H54 (cell line): Measurements from ENCODE around the gene CENPC.

Experiments used
- DNase-seq: peaks from one replicate; pipeline ENCODE4 v3.0.0; 2011; ENCODE audit warnings: low spot score, mixed read lengths; ENCODE audit not compliant: insufficient read length
- FAIRE-seq: peaks from 3 replicates; lab custom pipeline; 2011; peaks lifted over from hg19 to GRCh38; lab: Jason Lieb, UNC
- POLR2A ChIP-seq: IDR thresholded peaks from 2 replicates; pipeline ENCODE4 v1.6.1; 2011; ENCODE audit warnings: low read depth, mild to moderate bottlenecking, low read length

CENPC gene

DNA sequence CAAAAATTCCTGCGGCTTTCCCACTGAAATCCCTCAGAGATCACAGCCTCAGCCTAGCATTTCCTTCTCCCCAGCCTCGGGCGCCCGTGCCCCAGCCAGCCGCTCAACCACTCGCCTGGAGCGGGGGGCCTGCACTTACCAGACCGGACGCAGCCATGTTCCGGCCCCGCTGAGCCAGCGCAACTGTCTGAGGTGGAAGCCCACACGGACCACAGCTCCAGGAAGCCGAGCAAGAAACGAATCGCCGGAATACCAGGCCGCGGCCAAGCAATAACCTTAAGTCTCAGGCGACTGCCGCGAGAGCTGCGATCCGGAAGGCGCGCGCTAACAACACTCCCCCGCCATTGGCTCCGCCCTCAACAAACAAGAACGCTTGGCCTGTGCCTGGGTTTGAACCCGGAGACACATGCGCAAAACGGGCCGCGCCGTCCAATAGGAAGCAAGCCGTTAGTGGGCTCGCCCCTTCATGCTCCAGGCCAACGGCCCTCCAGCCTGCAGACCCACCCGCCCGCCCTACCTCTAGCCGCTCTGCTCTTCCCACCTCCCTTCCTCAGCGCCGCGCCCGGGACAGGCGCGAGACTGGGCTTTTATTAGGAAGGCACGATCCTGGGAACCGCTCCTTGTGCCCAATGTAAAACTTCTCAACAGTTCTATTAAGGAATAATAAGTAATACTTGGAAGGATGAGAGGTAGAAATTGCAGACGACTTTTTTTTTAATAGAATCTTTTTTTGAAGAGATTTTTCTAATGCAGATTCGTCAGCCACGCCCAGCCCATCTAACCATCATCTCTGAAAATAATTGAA is at the start of gene CENPC:
Gene CENPC, minus strand, starts transcription at position 305 of the 805 bp plus-strand sequence. Its CDS starts 148 bp downstream, at position 157.
- FAIRE-seq (no peak), DNase-seq (peak; percentile 61)
- peak; percentile 93 for TF ChIP-seq POLR2A

DNA sequence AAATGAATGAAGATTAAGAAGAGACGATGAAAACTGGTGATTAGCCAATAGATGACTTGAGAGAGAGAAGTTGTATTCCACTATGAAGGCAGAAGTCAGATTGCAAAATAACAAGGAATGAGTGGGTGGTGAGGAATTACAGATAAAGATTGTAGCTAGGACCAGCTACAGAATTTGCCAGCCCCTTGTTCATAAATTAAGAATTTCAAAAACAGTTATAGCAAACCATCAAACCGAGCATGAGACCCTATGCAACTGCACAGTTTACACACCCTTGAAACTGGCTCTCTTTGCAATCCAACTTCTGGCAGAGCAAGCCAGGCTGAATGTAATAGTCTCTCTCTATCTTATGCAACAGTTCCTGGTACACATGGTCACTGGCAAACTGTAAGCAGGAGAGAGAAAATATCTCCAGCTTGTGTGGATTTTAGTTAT is 48.5 kb upstream of the CENPC start:
- TF ChIP-seq POLR2A = no peak
- FAIRE-seq (no peak), DNase-seq (no peak)

DNA sequence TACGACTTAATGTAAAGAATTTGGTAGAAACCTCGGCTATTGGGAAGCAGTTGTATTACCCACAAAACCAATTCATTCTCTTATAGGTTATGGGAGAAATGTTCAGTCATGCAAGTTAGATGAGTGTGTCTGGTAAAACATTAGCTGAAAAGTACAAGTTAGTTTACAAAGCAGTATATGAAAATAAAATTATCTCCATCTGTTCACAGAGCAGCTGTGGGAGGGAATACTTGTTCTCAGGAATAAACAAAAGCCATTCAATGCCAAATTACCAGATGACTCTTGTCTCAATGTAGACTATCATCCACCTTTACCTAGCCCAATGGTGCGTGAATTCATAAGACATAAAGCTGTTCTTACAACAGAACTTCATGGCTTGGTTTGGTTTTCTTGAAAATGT is 41.9 kb upstream of the CENPC start:
- no peak for TF ChIP-seq POLR2A
- DNase-seq (no peak), FAIRE-seq (no peak)

DNA sequence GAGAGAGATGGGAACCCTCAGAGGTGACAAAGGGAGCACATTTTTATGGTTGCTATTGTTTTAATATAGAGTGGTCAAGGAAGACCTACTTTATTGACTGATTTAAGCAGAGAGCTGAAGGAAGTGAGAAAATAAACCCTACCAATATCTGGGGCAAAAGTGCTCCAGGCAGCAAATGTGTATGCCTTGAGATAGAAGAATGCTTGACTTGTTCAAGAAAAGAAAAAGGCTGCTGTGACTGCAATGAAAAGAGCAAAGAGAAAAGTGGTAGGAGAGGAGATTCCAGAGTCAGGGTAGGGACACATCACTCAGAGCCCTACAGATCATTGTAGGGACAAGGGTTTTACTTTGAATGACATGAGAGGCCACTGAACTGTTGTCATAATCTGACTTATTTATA is 39.2 kb upstream of the CENPC start:
- TF ChIP-seq POLR2A = no peak
- DNase-seq (no peak), FAIRE-seq (no peak)

GRCh38 chr4:67581913-67582312 is 36.6 kb upstream of the CENPC start:
- TF ChIP-seq POLR2A = no peak
- DNase-seq (no peak), FAIRE-seq (no peak)

DNA sequence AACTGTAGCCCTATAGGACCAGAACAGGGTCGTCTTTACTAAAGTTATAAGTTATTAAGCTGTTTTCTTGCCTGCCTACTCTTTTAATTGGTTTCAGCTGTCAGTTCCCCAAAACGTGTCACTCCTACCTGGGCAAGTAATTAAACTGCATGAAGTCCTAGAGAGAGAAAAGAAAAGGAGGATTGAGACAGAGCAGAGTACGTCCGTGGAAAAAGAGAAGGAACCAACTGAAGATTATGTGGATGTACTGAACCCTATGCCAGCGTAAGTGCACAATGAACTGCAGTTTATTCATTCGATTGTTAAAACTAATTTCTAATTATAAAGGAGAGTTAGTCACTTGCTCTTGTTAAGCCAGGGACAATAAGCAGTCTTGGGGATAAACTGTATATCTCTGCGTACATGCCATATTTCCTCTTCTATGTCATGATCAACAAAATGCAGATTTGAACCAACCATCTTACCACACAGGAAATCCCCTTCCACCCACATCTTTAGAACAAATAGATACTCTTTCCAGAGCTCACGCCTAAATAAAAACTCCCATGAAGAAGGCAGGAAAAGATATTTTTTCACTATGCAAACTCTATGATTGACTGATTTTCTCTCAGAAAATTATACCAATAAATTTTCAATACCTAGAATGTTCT is 36.0 kb upstream of the CENPC start:
- FAIRE-seq (no peak), DNase-seq (no peak)
- TF ChIP-seq POLR2A = no peak

DNA sequence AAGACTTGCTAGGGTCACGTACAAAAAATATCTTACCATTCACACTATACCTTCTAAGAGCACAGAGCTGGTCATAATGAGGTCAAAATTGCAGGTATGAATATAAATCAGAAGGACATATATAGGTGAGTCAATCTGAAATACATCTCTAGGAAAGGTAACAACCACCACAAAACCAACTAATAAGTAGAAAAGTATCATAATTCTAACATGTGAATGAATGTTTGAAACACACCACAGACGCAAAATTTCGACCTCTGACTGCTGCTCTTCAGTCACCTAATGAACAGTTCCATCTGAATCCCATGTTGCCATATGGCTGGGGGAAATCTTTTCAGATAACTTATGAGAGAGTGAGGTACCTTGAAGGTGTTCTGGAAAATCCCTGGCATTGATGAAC is 35.3 kb upstream of the CENPC start:
- no peak for TF ChIP-seq POLR2A
- no peak for FAIRE-seq
- DNase-seq = no peak

DNA sequence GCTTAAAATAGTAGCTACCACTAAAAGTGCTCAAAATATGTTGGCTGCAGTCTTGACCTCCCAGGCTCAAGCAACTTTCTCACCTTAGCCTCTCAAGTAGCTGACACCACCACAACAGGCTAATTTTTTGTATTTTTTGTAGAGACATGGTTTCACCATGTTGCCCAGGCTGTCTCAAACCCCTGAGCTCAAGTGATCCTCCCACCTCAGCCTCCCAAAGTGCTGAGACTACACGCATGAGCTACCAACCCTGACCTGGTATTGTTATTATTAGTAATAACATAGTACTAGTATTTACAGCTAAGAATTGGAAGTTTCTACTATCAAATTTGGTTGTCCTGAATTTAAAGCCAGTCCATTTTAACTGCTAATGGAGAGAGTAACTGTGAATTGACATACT is 31.2 kb upstream of the CENPC start:
- TF ChIP-seq POLR2A = no peak
- DNase-seq (no peak), FAIRE-seq (no peak)

DNA sequence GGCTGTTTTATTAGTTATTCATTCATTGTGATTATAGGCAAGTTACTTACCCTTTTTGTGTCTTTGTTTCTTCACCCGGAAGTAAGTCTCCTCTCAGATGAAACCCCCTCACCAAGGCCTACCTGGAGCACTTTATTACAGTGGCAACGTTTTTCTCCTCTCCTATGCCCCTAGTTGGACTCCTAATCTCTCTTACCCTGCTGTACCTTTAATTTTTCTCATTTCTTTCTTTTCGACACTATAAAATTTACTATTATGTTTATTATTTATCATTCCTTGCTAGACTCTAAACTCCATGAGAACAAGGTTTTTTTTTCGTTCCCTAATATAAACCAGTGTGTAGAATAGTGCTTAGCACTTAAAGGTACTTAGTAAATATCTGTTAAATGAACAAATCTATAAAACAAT is 30.8 kb upstream of the CENPC start:
- FAIRE-seq = no peak
- TF ChIP-seq POLR2A = no peak
- no peak for DNase-seq

GRCh38 chr4:67575232-67576058 is 30.1 kb upstream of the CENPC start:
- no peak for DNase-seq
- no peak for FAIRE-seq
- no peak for TF ChIP-seq POLR2A

DNA sequence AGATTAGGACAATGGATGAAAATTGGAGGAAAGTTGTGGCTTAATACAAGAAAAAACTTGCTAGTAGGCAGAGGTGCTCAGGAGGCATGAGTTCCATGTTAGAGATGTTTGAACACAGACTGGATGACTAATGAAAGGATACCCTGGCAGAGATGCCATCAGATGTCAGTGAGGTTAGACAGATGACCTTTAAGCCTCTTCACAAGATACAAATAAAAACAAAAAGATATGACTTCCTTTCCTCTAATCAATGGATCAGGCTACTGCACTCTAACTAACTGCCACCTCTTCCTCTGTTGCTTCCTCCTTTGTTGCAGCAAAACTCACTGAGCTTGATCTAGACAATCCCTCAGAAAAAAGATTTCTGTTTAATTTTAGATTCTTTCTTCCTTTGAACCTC is 27.9 kb upstream of the CENPC start:
- TF ChIP-seq POLR2A = no peak
- FAIRE-seq = no peak
- no peak for DNase-seq

- no peak for TF ChIP-seq POLR2A
- FAIRE-seq = no peak
Measured at GRCh38 chr4:67571975-67572374, 26.7 kb upstream of the CENPC start.

GRCh38 chr4:67570537-67570936 is 25.2 kb upstream of the CENPC start:
- no peak for DNase-seq
- TF ChIP-seq POLR2A = no peak
- no peak for FAIRE-seq

More at GRCh38 chr4:67571975-67572374, 26.7 kb upstream of the CENPC start:
- DNase-seq = no peak

DNA sequence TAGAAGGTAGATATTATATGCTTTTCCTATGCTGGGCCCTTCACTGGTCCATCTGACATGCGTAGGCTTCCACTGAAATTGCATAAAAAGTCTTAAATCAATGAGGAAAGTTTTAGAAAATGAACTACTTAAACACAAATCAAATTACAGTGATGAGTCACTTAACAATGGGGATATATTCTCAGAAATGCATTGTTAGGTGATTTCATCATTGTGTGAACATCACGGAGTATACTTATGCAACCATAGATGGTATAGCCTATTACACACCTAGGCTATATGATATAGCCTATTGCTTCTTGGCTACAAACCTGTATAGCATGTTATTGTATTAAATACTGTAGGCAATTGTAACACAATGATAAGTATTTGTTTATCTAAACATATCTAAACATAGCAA is 23.5 kb upstream of the CENPC start:
- no peak for FAIRE-seq
- DNase-seq = no peak
- no peak for TF ChIP-seq POLR2A
